ENCODE measurements around the gene ADAD2. TPM values are rescaled to one million over a fixed set of nuclear protein-coding genes. Genes with fewer than 3 reads are reported as not detected.

ADAD2 gene
- total RNA-seq, 1 donor from 2014 or later = not detected

- no peaks in the 10 kb centered on the region for H3K4me1 ChIP-seq
- H3K27ac ChIP-seq = no peak overlapping the region
- intact Hi-C loops (cut with DNase I) = no loop called here
- H3K36me3 ChIP-seq = no peaks in the 10 kb centered on the region
- no peak for DNase-seq (ENCODE audit: extremely low spot score in 2 of 2)
- no peaks in the 10 kb centered on the region for H3K27me3 ChIP-seq
- TF ChIP-seq POLR2A (IDR thresholded peaks at IDR 0.05) (no peak), POLR2AphosphoS5 (IDR thresholded peaks at IDR 0.05; ENCODE audit: insufficient read depth in 1 of 2, low read depth in 1 of 2) (no peak), CTCF (IDR thresholded peaks at IDR 0.05) (no peak)
- H3K4me3 ChIP-seq = no peak overlapping the region
- no peaks in the 10 kb centered on the region for H3K9me3 ChIP-seq
These were observed 40.0 kb upstream of the ADAD2 start for GRCh38 chr16:84150926-84151325.

- H3K4me1 ChIP-seq = no peaks in the 10 kb centered on the region
- no peaks in the 10 kb centered on the region for H3K9me3 ChIP-seq
- intact Hi-C loops (cut with DNase I) = no loop called here
- no peak overlapping the region for H3K4me3 ChIP-seq
- no peaks in the 10 kb centered on the region for H3K27me3 ChIP-seq
- TF ChIP-seq POLR2A (IDR thresholded peaks at IDR 0.05) (no peak), POLR2AphosphoS5 (IDR thresholded peaks at IDR 0.05; ENCODE audit: insufficient read depth in 1 of 2, low read depth in 1 of 2) (no peak), CTCF (IDR thresholded peaks at IDR 0.05) (no peak)
- no peaks in the 10 kb centered on the region for H3K36me3 ChIP-seq
- DNase-seq (ENCODE audit: extremely low spot score in 2 of 2) = no peak
- no peak overlapping the region for H3K27ac ChIP-seq
These were observed 37.2 kb upstream of the ADAD2 start for GRCh38 chr16:84153660-84154214.

DNA sequence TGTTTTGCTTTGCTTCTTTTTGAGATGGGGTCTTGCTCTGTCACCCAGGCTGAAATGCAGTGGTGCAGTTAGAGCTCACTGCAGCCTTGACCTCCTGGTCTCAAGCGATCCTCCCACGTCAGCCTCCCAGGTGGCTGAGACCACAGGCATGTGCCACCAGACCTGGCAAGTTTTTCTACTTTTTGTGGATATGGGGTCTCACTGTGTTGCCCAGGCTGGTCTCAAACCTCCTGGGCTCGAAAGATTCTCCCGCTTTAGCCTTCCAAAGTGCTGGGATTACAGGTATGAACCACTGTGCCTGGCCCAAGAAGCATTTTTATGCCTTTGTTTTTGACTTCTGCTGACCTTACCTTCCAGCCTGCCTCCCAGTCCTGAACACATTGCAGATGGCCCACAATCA lies 35.7 kb upstream of the ADAD2 start:
- no peaks in the 10 kb centered on the region for H3K36me3 ChIP-seq
- H3K4me3 ChIP-seq = no peak overlapping the region
- H3K27ac ChIP-seq = no peak overlapping the region
- no peaks in the 10 kb centered on the region for H3K27me3 ChIP-seq
- TF ChIP-seq POLR2AphosphoS5 (IDR thresholded peaks at IDR 0.05; ENCODE audit: insufficient read depth in 1 of 2, low read depth in 1 of 2) (no peak), POLR2A (IDR thresholded peaks at IDR 0.05) (no peak), CTCF (IDR thresholded peaks at IDR 0.05) (no peak)
- no peaks in the 10 kb centered on the region for H3K4me1 ChIP-seq
- DNase-seq (ENCODE audit: extremely low spot score in 2 of 2) = no peak
- intact Hi-C loops (cut with DNase I) = no loop called here
- H3K9me3 ChIP-seq = no peaks in the 10 kb centered on the region

GRCh38 chr16:84155771-84156170 lies 35.2 kb upstream of the ADAD2 start:
- no peak overlapping the region for H3K4me3 ChIP-seq
- H3K27me3 ChIP-seq = no peaks in the 10 kb centered on the region
- DNase-seq (ENCODE audit: extremely low spot score in 2 of 2) = no peak
- intact Hi-C loops (cut with DNase I) = no loop called here
- no peak overlapping the region for H3K27ac ChIP-seq
- no peak for TF ChIP-seq POLR2AphosphoS5 (IDR thresholded peaks at IDR 0.05; ENCODE audit: insufficient read depth in 1 of 2, low read depth in 1 of 2)
- TF ChIP-seq CTCF (IDR thresholded peaks at IDR 0.05) = no peak
- no peaks in the 10 kb centered on the region for H3K36me3 ChIP-seq
- no peaks in the 10 kb centered on the region for H3K9me3 ChIP-seq
- no peaks in the 10 kb centered on the region for H3K4me1 ChIP-seq

- H3K4me1 ChIP-seq = no peaks in the 10 kb centered on the region
- H3K36me3 ChIP-seq = no peaks in the 10 kb centered on the region
- no peak overlapping the region for H3K27ac ChIP-seq
- intact Hi-C loops (cut with DNase I) = no loop called here
- no peak overlapping the region for H3K4me3 ChIP-seq
- no peak for DNase-seq (ENCODE audit: extremely low spot score in 2 of 2)
- no peaks in the 10 kb centered on the region for H3K9me3 ChIP-seq
- H3K27me3 ChIP-seq = no peaks in the 10 kb centered on the region
- TF ChIP-seq POLR2AphosphoS5 (IDR thresholded peaks at IDR 0.05; ENCODE audit: insufficient read depth in 1 of 2, low read depth in 1 of 2) (no peak), CTCF (IDR thresholded peaks at IDR 0.05) (no peak), POLR2A (IDR thresholded peaks at IDR 0.05) (no peak)
These were observed 34.6 kb upstream of the ADAD2 start for GRCh38 chr16:84156342-84156784.

Measured in vagina (tissue), 2 donors.